Measurements from ENCODE around the gene HMGXB4. TPM values are rescaled to one million over a fixed set of nuclear protein-coding genes. Genes with fewer than 3 reads are reported as not detected.

Gene HMGXB4
- total RNA-seq, 4 donors from 2014 or later, result 25.0 to 45.9 (median 29.2) TPM

- Histone ChIP-seq H3K4me3 (no peak overlapping the region), H3K27me3 (no peaks in the 10 kb centered on the region), H3K9me3 (no peaks in the 10 kb centered on the region), H3K27ac (no peak overlapping the region), H3K36me3 (peaks cover 0 to 13% (median 0%) of the 10 kb centered on the region in 3 donors), H3K4me1 (peaks cover 0 to 40% (median 20%) of the 10 kb centered on the region in 4 donors)
- no peak for TF ChIP-seq POLR2A (IDR thresholded peaks at IDR 0.05)
- no peak for TF ChIP-seq CTCF (IDR thresholded peaks at IDR 0.05)
- no peak for DNase-seq
Observed at GRCh38 chr22:35307372-35307771, 50.1 kb downstream of the HMGXB4 start.

- no peak overlapping the region for H3K27ac ChIP-seq
- H3K27me3 ChIP-seq, result no peaks in the 10 kb centered on the region
- H3K9me3 ChIP-seq, result no peaks in the 10 kb centered on the region
- H3K36me3 ChIP-seq, result peaks cover 0 to 8% (median 0%) of the 10 kb centered on the region in 3 donors
- TF ChIP-seq CTCF (IDR thresholded peaks at IDR 0.05), result no peak
- TF ChIP-seq POLR2A (IDR thresholded peaks at IDR 0.05), result no peak
- no peak overlapping the region for H3K4me3 ChIP-seq
- no peak for DNase-seq
- H3K4me1 ChIP-seq, result peaks cover under 1 to 45% (median 20%) of the 10 kb centered on the region in 4 donors
Observed at GRCh38 chr22:35307892-35308291, 50.6 kb downstream of the HMGXB4 start.

- Histone ChIP-seq H3K4me1 (peaks cover 5 to 52% (median 20%) of the 10 kb centered on the region in 4 donors), H3K27me3 (no peaks in the 10 kb centered on the region), H3K36me3 (peaks cover 0 to 5% (median 0%) of the 10 kb centered on the region in 3 donors), H3K9me3 (no peaks in the 10 kb centered on the region), H3K4me3 (no peak overlapping the region), H3K27ac (no peak overlapping the region)
- TF ChIP-seq POLR2A (IDR thresholded peaks at IDR 0.05) (no peak), CTCF (IDR thresholded peaks at IDR 0.05) (no peak)
- DNase-seq, result no peak
Observed at GRCh38 chr22:35308480-35309021, 51.3 kb downstream of the HMGXB4 start.

GRCh38 chr22:35310556-35311550 lies 53.6 kb downstream of the HMGXB4 start:
- Histone ChIP-seq H3K27ac (peak overlapping the region in 3 of 4 donors; percentile 67 to 87 (median 78)), H3K27me3 (no peaks in the 10 kb centered on the region), H3K4me1 (peaks cover 5 to 72% (median 25%) of the 10 kb centered on the region in 4 donors), H3K36me3 (peaks cover 0 to 7% (median 0%) of the 10 kb centered on the region in 3 donors), H3K9me3 (no peaks in the 10 kb centered on the region), H3K4me3 (peak overlapping the region in 1 of 4 donors; percentile 9)
- TF ChIP-seq CTCF (IDR thresholded peaks at IDR 0.05), result peak in 1 of 6 experiments; percentile 19
- peak; percentile 21 to 42 for TF ChIP-seq POLR2A (IDR thresholded peaks at IDR 0.05)
- DNase-seq, result peak; percentile 35 to 70 (median 59)

- peak overlapping the region in 3 of 4 donors; percentile 67 to 87 (median 78) for H3K27ac ChIP-seq
Observed at GRCh38 chr22:35311551-35311999, 54.3 kb downstream of the HMGXB4 start.

More at GRCh38 chr22:35311551-35311999, 54.3 kb downstream of the HMGXB4 start:
- no peaks in the 10 kb centered on the region for H3K9me3 ChIP-seq
- peaks cover 0 to 14% (median 0%) of the 10 kb centered on the region in 3 donors for H3K36me3 ChIP-seq
- TF ChIP-seq POLR2A (IDR thresholded peaks at IDR 0.05), result no peak
- peak overlapping the region in 1 of 4 donors; percentile 9 for H3K4me3 ChIP-seq
- H3K27me3 ChIP-seq, result no peaks in the 10 kb centered on the region
- DNase-seq, result peak in 1 of 3 donors; percentile 27
- peaks cover 5 to 69% (median 21%) of the 10 kb centered on the region in 4 donors for H3K4me1 ChIP-seq

All from Peyer's patch (tissue), 4 donors.